IMR-90 (cell line): ENCODE results near the gene TAOK1. TPM values are rescaled to one million over a fixed set of nuclear protein-coding genes. Genes with fewer than 3 reads are reported as not detected.

Source experiments
- microRNA-seq, 2 experiments: library from miRNA; stranded (forward) in 1 of 2; unstranded in 1 of 2; fragments of 10-50 nt in 1 of 2; fragments of <30 nt in 1 of 2; gene quantifications in 1 of 2; microRNA quantifications in 1 of 2; one replicate each; pipeline versions ENCODE3 to v1.1.0; 2013 to 2020; ENCODE audit not compliant: insufficient read depth in 1 of 2, insufficient read length in 1 of 2, unreplicated experiment in 1 of 2
- polyA plus RNA-seq, 3 experiments: library from polyadenylated mRNA; depleted of rRNA; stranded (reverse); fragments of >200 nt; gene quantifications; 2 replicates each; pipeline ENCODE4 v1.2.3, GENCODE V29; 2012; ENCODE audit warnings: low replicate concordance in 1 of 3
- small RNA-seq, 5 experiments: library from RNA; depleted of rRNA; stranded (forward); fragments of <200 nt; gene quantifications; one replicate each; pipeline ENCODE3, GENCODE V24; 2012
- total RNA-seq: library from RNA; depleted of rRNA; stranded (reverse); fragments of >200 nt; gene quantifications from 2 replicates; pipeline ENCODE4 v1.2.3, GENCODE V29; 2012; rRNA removed

TAOK1 gene
- total and polyA plus RNA-seq, 2 of the 4 experiments (the other 2 are of a cell fraction): 9.8 to 91.8 TPM

Small RNAs within 50 kb of the gene (microRNA-seq; reads per million reads assigned to microRNA genes)
- gene RNU4-34P (ENCODE audit: insufficient read depth, insufficient read length): not detected
- not detected for gene RNU6-1034P (ENCODE audit: insufficient read depth, insufficient read length)
- not detected for gene RNU6-711P (ENCODE audit: insufficient read depth, insufficient read length)

Small RNAs within 50 kb of the gene (small RNA-seq; reads per million reads assigned to genes)
- gene RNU4-34P (0 reads per million in 5 experiments), gene RNU6-1034P (0 reads per million in 5 experiments), gene RNU6-711P (0 reads per million in 5 experiments)

Other genes starting within 250 kb of the TAOK1 start
- 39.1 and 40.0 TPM in 2 replicates for gene MYO18A, start 210.0 kb upstream of the TAOK1 start, total RNA-seq
- 22.4 and 22.9 TPM in 2 replicates for gene MYO18A, start 210.0 kb upstream of the TAOK1 start, polyA plus RNA-seq (2012; rRNA removed)
- not detected in 2 replicates for gene CRYBA1, start 143.5 kb upstream of the TAOK1 start, total RNA-seq
- gene CRYBA1, start 143.5 kb upstream of the TAOK1 start, polyA plus RNA-seq (2012; rRNA removed): not detected in 2 replicates
- 25.6 and 38.9 TPM in 2 replicates for gene NUFIP2, start 96.2 kb upstream of the TAOK1 start, total RNA-seq
- gene NUFIP2, start 96.2 kb upstream of the TAOK1 start, polyA plus RNA-seq (2012; rRNA removed): 7.8 and 8.9 TPM in 2 replicates
- gene ABHD15, start 176.7 kb downstream of the TAOK1 start, total RNA-seq: 3.1 and 3.2 TPM in 2 replicates
- 4.5 and 4.6 TPM in 2 replicates for gene ABHD15, start 176.7 kb downstream of the TAOK1 start, polyA plus RNA-seq (2012; rRNA removed)
- gene TP53I13, start 178.3 kb downstream of the TAOK1 start, total RNA-seq: 18.3 and 22.0 TPM in 2 replicates
- 48.3 and 53.1 TPM in 2 replicates for gene TP53I13, start 178.3 kb downstream of the TAOK1 start, polyA plus RNA-seq (2012; rRNA removed)
- 13.3 and 14.2 TPM in 2 replicates for gene GIT1, start 199.3 kb downstream of the TAOK1 start, total RNA-seq
- gene GIT1, start 199.3 kb downstream of the TAOK1 start, polyA plus RNA-seq (2012; rRNA removed): 34.2 and 37.1 TPM in 2 replicates
- 0.90 and 1.1 TPM in 2 replicates for gene ANKRD13B, start 202.8 kb downstream of the TAOK1 start, total RNA-seq
- 4.0 and 5.2 TPM in 2 replicates for gene ANKRD13B, start 202.8 kb downstream of the TAOK1 start, polyA plus RNA-seq (2012; rRNA removed)
- gene CORO6, start 232.5 kb downstream of the TAOK1 start, total RNA-seq: 2.8 and 3.4 TPM in 2 replicates
- 7.6 and 7.8 TPM in 2 replicates for gene CORO6, start 232.5 kb downstream of the TAOK1 start, polyA plus RNA-seq (2012; rRNA removed)